Dendritic cell treated with granulocyte-macrophage colony-stimulating factor and Interleukin-4, amounts not matched to agents 40 ng/mL and 50 ng/mL, for 4 days (primary cell): ENCODE measurements around the gene SLC6A7.

ENCODE experiments used
- H3K27ac Mint-ChIP-seq: one replicate; pipeline ENCODE4 v1.8.0; 2022; ENCODE audit warnings: mild to moderate bottlenecking, mixed read lengths
- H3K27me3 Mint-ChIP-seq: one replicate; pipeline ENCODE4 v1.8.0; 2022; ENCODE audit warnings: mild to moderate bottlenecking, mixed read lengths
- H3K36me3 Mint-ChIP-seq: one replicate; pipeline ENCODE4 v1.8.0; 2022; ENCODE audit warnings: low read depth, mixed read lengths
- H3K4me1 Mint-ChIP-seq: one replicate; pipeline ENCODE4 v1.8.0; 2022; ENCODE audit warnings: low read depth, mixed read lengths
- H3K4me3 Mint-ChIP-seq: one replicate; pipeline ENCODE4 v1.8.0; 2022; ENCODE audit warnings: mild to moderate bottlenecking, moderate library complexity, mixed read lengths
- H3K9me3 Mint-ChIP-seq: one replicate; pipeline ENCODE4 v1.8.0; 2022; ENCODE audit warnings: mixed read lengths
- intact Hi-C: fragments of 100-400 bp; cut with micrococcal nuclease; formaldehyde crosslinking; loops from one replicate; pipeline ENCODE4 v1.15.0; 2022

The SLC6A7 gene

DNA sequence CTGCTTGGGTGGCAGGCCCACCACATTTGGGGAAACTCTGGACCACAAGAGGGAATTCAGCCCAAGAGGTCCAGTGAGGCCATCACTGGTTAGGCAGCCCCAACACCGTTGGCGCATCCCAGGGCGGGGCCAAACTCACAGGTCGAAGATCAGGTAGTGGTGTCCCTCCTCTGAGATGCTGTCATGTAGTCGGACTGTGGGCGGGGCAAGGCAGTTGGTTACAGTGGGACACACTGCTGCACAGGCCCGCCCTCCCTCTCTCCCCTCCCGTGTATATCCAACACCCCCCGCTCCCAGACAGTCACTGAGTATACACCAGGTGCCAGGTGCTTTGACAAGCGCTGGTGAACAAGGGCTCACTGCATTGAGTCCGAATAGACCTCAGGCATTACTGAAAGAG is 67.6 kb downstream of the SLC6A7 start:
- H3K27me3 Mint-ChIP-seq: peaks cover 4% of the 10 kb centered on the region
- no peak overlapping the region for H3K4me3 Mint-ChIP-seq
- no peak overlapping the region for H3K27ac Mint-ChIP-seq
- no peaks in the 10 kb centered on the region for H3K4me1 Mint-ChIP-seq
- no peaks in the 10 kb centered on the region for H3K9me3 Mint-ChIP-seq
- H3K36me3 Mint-ChIP-seq: no peaks in the 10 kb centered on the region
- intact Hi-C loops: no loop called here

DNA sequence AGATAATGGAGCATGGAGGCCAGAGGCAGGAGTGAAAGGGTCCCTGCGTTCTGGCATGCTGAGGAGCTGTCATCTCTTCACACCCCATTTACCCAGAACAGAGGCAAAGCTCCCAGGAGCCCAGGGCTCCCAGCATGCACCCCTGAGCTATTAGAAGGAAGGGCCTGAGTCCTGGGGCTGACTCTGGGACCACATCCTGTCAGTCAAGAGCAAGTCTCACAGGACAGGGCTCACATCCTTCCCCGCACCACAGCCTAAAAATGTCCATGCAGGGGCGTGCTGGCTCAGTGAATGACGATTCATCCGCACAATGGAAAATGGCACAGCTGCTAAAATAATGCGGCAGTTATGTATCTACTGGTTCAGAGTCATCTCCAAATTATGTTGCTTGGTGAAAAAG is 68.3 kb downstream of the SLC6A7 start:
- H3K36me3 Mint-ChIP-seq: no peaks in the 10 kb centered on the region
- intact Hi-C loops: no loop called here
- H3K4me1 Mint-ChIP-seq: no peaks in the 10 kb centered on the region
- H3K4me3 Mint-ChIP-seq: no peak overlapping the region
- H3K27me3 Mint-ChIP-seq: peaks cover 4% of the 10 kb centered on the region
- no peak overlapping the region for H3K27ac Mint-ChIP-seq
- no peaks in the 10 kb centered on the region for H3K9me3 Mint-ChIP-seq
